HepG2 (cell line): ENCODE measurements around the gene KIAA1191. TPM values are rescaled to one million over a fixed set of nuclear protein-coding genes. Genes with fewer than 3 reads are reported as not detected.

Experiments used
- ATAC-seq: fragments of 200-7000 bp; cut with Tn5 transposase; 3 replicates; pipeline ENCODE4 v1.9.1; 2020; ENCODE audit warnings: mild to moderate bottlenecking, moderate library complexity
- BruUV-seq: library from RNA; stranded (reverse); fragments of 400-500 nt; replicated peaks from 2 replicates; lab custom pipeline; 2021; lab: Mats Ljungman, UMichigan
- CTCF ChIA-PET: fragments of 300-600 bp; formaldehyde crosslinking; extraction: SDS; loops from one replicate; lab custom pipeline; 2021; ENCODE audit warnings: low total read pairs, inconsistent platforms, low intra/inter-chr PET ratio; lab: Yijun Ruan, JAX
- POLR2A ChIA-PET: fragments of 350-600 bp; sonication (Branson Sonifier 250); formaldehyde crosslinking; loops from one replicate; lab custom pipeline; 2020; ENCODE audit warnings: antibody characterized with exemption, inconsistent platforms; lab: Yijun Ruan, JAX
- DNase-seq: peaks from one replicate; pipeline ENCODE4 v3.0.0-alpha.2; 2015; ENCODE audit warnings: low spot score
- FAIRE-seq: peaks from 3 replicates; lab custom pipeline; 2011; peaks lifted over from hg19 to GRCh38; lab: Jason Lieb, UNC
- H2AFZ ChIP-seq: one replicate; pipeline ENCODE4 v1.6.1; 2011; ENCODE audit warnings: low read length, inconsistent platforms
- H3K27ac ChIP-seq: fragments of 300-600 bp; 3 replicates; pipeline ENCODE4 v1.8.0; 2011; ENCODE audit warnings: mixed run types, mild to moderate bottlenecking, mixed read lengths, low read length, inconsistent platforms; ENCODE audit not compliant: insufficient read depth; ENCODE audit errors: extremely low read length
- H3K27me3 ChIP-seq, 2 experiments: fragments of 200-600 bp in 1 of 2; 2 replicates in 1 of 2; 3 replicates in 1 of 2; pipeline versions ENCODE4 v1.6.0 to v1.8.0; 2011; ENCODE audit warnings: low read length in 2 of 2, mild to moderate bottlenecking in 2 of 2, moderate library complexity in 2 of 2, inconsistent platforms in 1 of 2; ENCODE audit not compliant: insufficient read depth in 2 of 2, control insufficient read depth in 1 of 2
- H3K36me3 ChIP-seq, 2 experiments: fragments of 200-600 bp in 1 of 2; replicated peaks in 1 of 2; 2 replicates in 1 of 2; 3 replicates in 1 of 2; pipeline versions ENCODE4 v1.5.1 to v1.8.0; 2011; ENCODE audit warnings: low read length in 2 of 2, inconsistent platforms in 1 of 2; ENCODE audit not compliant: insufficient read depth in 2 of 2, control insufficient read depth in 1 of 2
- H3K4me1 ChIP-seq: 2 replicates; pipeline ENCODE4 v1.5.1; 2012; ENCODE audit warnings: low read length, inconsistent platforms; ENCODE audit not compliant: insufficient read depth
- H3K4me2 ChIP-seq: 2 replicates; pipeline ENCODE4 v1.6.0; 2011; ENCODE audit warnings: low read depth, low read length, inconsistent platforms
- H3K4me3 ChIP-seq, 3 experiments: fragments of 200-600 bp in 1 of 3; sonication (generic), shearing (Covaris generic) in 1 of 3; replicated peaks in 1 of 3; 2 replicates each; pipeline ENCODE4 v1.5.1; 2011 to 2016; ENCODE audit warnings: low read length in 3 of 3, inconsistent platforms in 2 of 3, low read depth in 2 of 3, mild to moderate bottlenecking in 2 of 3, control low read depth in 1 of 3, mixed read lengths in 1 of 3; ENCODE audit not compliant: insufficient read depth in 1 of 3
- H3K79me2 ChIP-seq: one replicate; pipeline ENCODE4 v1.6.1; 2011; ENCODE audit warnings: low read length, inconsistent platforms; ENCODE audit not compliant: insufficient read depth
- H3K9ac ChIP-seq: 2 replicates; pipeline ENCODE4 v1.6.0; 2011; ENCODE audit warnings: mild to moderate bottlenecking, low read depth, low read length, inconsistent platforms; ENCODE audit not compliant: insufficient read depth
- H3K9me3 ChIP-seq: 2 replicates; pipeline ENCODE4 v1.5.1; 2012; ENCODE audit warnings: mild to moderate bottlenecking, low read length
- H4K20me1 ChIP-seq: 2 replicates; pipeline ENCODE4 v1.6.0; 2011; ENCODE audit warnings: inconsistent platforms, mild to moderate bottlenecking, low read length, moderate library complexity; ENCODE audit not compliant: insufficient read depth
- IKZF5 ChIP-seq: IDR thresholded peaks from 2 replicates; pipeline ENCODE4 v1.6.1; 2018; ENCODE audit warnings: missing genetic modification reagents, mild to moderate bottlenecking, missing compliant biosample characterization
- SP5 ChIP-seq: IDR thresholded peaks from 2 replicates; pipeline ENCODE4 v1.6.1; 2016; ENCODE audit warnings: low read depth, borderline replicate concordance
- ZEB1 ChIP-seq: IDR thresholded peaks from 2 replicates; pipeline ENCODE4 v1.6.1; 2012; ENCODE audit warnings: mild to moderate bottlenecking, low read depth, inconsistent platforms; ENCODE audit not compliant: insufficient replicate concordance
- ZNF407 ChIP-seq: sonication (generic); formaldehyde crosslinking; IDR thresholded peaks from one replicate; pipeline ENCODE4 v1.5.1; 2020; ENCODE audit warnings: mild to moderate bottlenecking, missing genetic modification reagents; ENCODE audit errors: not compliant biosample characterization
- ZNF530 ChIP-seq: sonication (generic); formaldehyde crosslinking; IDR thresholded peaks from 2 replicates; pipeline ENCODE4 v1.5.0; 2020; ENCODE audit warnings: low read depth, mild to moderate bottlenecking, missing genetic modification reagents
- ZNF768 ChIP-seq: sonication (generic); formaldehyde crosslinking; IDR thresholded peaks from 2 replicates; pipeline ENCODE4 v1.4.0; 2020; ENCODE audit warnings: missing genetic modification reagents
- WGBS: methylation state at CpG from one replicate; pipeline ENCODE4 v1.1.6; 2017; ENCODE audit warnings: low lambda C conversion rate; 5-methylcytosine and 5-hydroxymethylcytosine counted together
- in situ Hi-C: cut with HindIII; loops from 2 replicates; pipeline ENCODE4 v1.10.0; 2017; ENCODE audit warnings: low pct_unique_long_range_greater_than_20kb; ENCODE audit not compliant: extremely low pct_ligation_motif_present
- intact Hi-C: fragments of 100-400 bp; cut with micrococcal nuclease; formaldehyde crosslinking; loops from one replicate; pipeline ENCODE4 v1.10.0; 2022; ENCODE audit not compliant: unreplicated experiment
- polyA plus RNA-seq, 8 experiments: library from polyadenylated mRNA; depleted of rRNA in 3 of 8; stranded (reverse) in 7 of 8; unstranded in 1 of 8; fragments of >200 nt; fragmentation: Illumina TruSeq in 4 of 8; extraction: Trizol in 4 of 8; gene quantifications; 2 replicates each; pipeline versions ENCODE4 v1.2.1 to v1.2.3, GENCODE V29; 2011 to 2016; ENCODE audit warnings: low read depth in 4 of 8, missing spikeins in 1 of 8, mixed read lengths in 1 of 8; ENCODE audit not compliant: insufficient read depth in 1 of 8
- total RNA-seq, 5 experiments: library from RNA; depleted of rRNA; stranded (reverse); fragments of >200 nt; fragmentation: Illumina TruSeq; extraction: Trizol; gene quantifications; 2 replicates each; pipeline ENCODE4 v1.2.3, GENCODE V29; 2016; ENCODE audit warnings: low read depth in 1 of 5
- TF ChIP-seq, protein P1 (sequence below): sonication (generic); formaldehyde crosslinking; IDR thresholded peaks from 2 replicates; pipeline ENCODE4 v1.4.0; 2020; ENCODE audit warnings: mild to moderate bottlenecking, low read depth, missing genetic modification reagents

The KIAA1191 gene
- total and polyA plus RNA-seq, 2 of the 13 experiments (the other 11 are each of a cell fraction or from before 2014, with no cell fraction given): 63.6 to 103 TPM

- H3K36me3 ChIP-seq: peaks cover 3 to 25% of the 10 kb centered on the region in 2 experiments
- peak overlapping the region; percentile 99 for H3K27ac ChIP-seq
- intact Hi-C loops: no loop called here
- in situ Hi-C loops: no loop called here
- WGBS: 54% methylated on average over 21 of the region's 41 CpGs
- peak overlapping the region; percentile 67 to 92 (median 71) for H3K4me3 ChIP-seq
- POLR2A ChIA-PET: interaction anchor here (0.7 to 2.3 kb wide), 8 partner anchors 11 to 631 kb away, joined by 3 to 31 read pairs (median 4); partner anchors contain the start of genes CDHR2, KIAA1191 and RNF44
- FAIRE-seq: no peak
- H4K20me1 ChIP-seq: peaks cover 11% of the 10 kb centered on the region; the same call in 1 of the 2 replicates
- DNase-seq: no peak
- H2AFZ ChIP-seq: no peak overlapping the region
- peak; percentile 68 for ATAC-seq
- H3K4me2 ChIP-seq: peak overlapping the region; percentile 75
- peaks cover 31% of the 10 kb centered on the region for H3K4me1 ChIP-seq
- TSS peak; percentile 97 for BruUV-seq
- CTCF ChIA-PET: no interaction called here
- no peaks in the 10 kb centered on the region for H3K9me3 ChIP-seq
- H3K9ac ChIP-seq: peak overlapping the region; percentile 84
- H3K27me3 ChIP-seq: no peaks in the 10 kb centered on the region; a peak in 1 of 5 replicates
- peaks cover 42% of the 10 kb centered on the region for H3K79me2 ChIP-seq
- TF ChIP-seq ZNF407 (CRISPR knock-in tag) (no peak), ZNF530 (no peak), SP5 (CRISPR knock-in tag) (no peak), ZEB1 (no peak), ZNF768 (peak; percentile 39; the same call in 1 of the 2 replicates), IKZF5 (CRISPR knock-in tag) (no peak; the same call in 1 of the 2 replicates)
- TF ChIP-seq, protein P1, sequence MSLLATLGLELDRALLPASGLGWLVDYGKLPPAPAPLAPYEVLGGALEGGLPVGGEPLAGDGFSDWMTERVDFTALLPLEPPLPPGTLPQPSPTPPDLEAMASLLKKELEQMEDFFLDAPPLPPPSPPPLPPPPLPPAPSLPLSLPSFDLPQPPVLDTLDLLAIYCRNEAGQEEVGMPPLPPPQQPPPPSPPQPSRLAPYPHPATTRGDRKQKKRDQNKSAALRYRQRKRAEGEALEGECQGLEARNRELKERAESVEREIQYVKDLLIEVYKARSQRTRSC (CRISPR knock-in tag): no peak
These were observed 27.9 kb upstream of the KIAA1191 start for GRCh38 chr5:176389135-176390123.
